K562 (cell line): Measurements from ENCODE around the gene PIGM. TPM values are rescaled to one million over a fixed set of nuclear protein-coding genes. Genes with fewer than 3 reads are reported as not detected.

Source experiments
- ELF2 ChIP-seq: fragments of 250-450 bp; sonication (Bioruptor Pico); IDR thresholded peaks from 2 replicates; pipeline ENCODE4 v1.5.0; 2021; ENCODE audit warnings: mild to moderate bottlenecking
- MED1 ChIP-seq: sonication (generic); formaldehyde crosslinking; IDR thresholded peaks from 2 replicates; pipeline ENCODE4 v1.8.1; 2023; ENCODE audit warnings: missing genetic modification reagents, borderline replicate concordance
- NBN ChIP-seq: fragments of 450-650 bp; IDR thresholded peaks from 2 replicates; pipeline ENCODE4 v1.6.1; 2016; ENCODE audit warnings: low read depth, mild to moderate bottlenecking
- NFE2 ChIP-seq: IDR thresholded peaks from 2 replicates; pipeline ENCODE4 v1.6.1; 2014; ENCODE audit warnings: antibody characterized with exemption, low read depth
- NFE2L1 ChIP-seq: fragments of 450-650 bp; IDR thresholded peaks from 2 replicates; pipeline ENCODE4 v1.6.1; 2016; ENCODE audit warnings: missing genetic modification characterization, low read depth, mild to moderate bottlenecking, missing compliant biosample characterization, moderate library complexity, borderline replicate concordance
- POLR2AphosphoS2 ChIP-seq: IDR thresholded peaks from 2 replicates; pipeline ENCODE4 v1.6.1; 2012; ENCODE audit warnings: low read length, improper control_type of control experiment
- SMC3 ChIP-seq: conservative IDR thresholded peaks from 2 replicates; pipeline ENCODE4 v1.6.1; 2011; ENCODE audit warnings: low read depth, low read length, improper control_type of control experiment; ENCODE audit not compliant: insufficient read depth
- SPI1 ChIP-seq: IDR thresholded peaks from 2 replicates; pipeline ENCODE4 v1.6.1; 2011; ENCODE audit warnings: low read depth, low read length, control low read depth, borderline replicate concordance
- ZBTB8A ChIP-seq: fragments of 450-650 bp; IDR thresholded peaks from 2 replicates; pipeline ENCODE4 v1.6.1; 2018; ENCODE audit warnings: mild to moderate bottlenecking, moderate library complexity; ENCODE audit not compliant: partially characterized antibody
- ZKSCAN3 ChIP-seq: fragments of 250-450 bp; sonication (Bioruptor Pico); IDR thresholded peaks from 2 replicates; pipeline ENCODE4 v1.4.0; 2020
- ZNF239 ChIP-seq: fragments of 250-450 bp; sonication (Bioruptor Pico); IDR thresholded peaks from 2 replicates; pipeline ENCODE4 v1.4.0; 2020; ENCODE audit warnings: mild to moderate bottlenecking
- ZNF41 ChIP-seq: fragments of 250-450 bp; sonication (Bioruptor Pico); conservative IDR thresholded peaks from 2 replicates; pipeline ENCODE4 v1.4.0; 2020; ENCODE audit warnings: mild to moderate bottlenecking
- polyA plus RNA-seq, 8 experiments: library from polyadenylated mRNA; depleted of rRNA in 4 of 8; stranded (reverse) in 5 of 8; unstranded in 3 of 8; fragments of >200 nt; fragmentation: Nextera tagmentation in 2 of 8; fragmentation: Illumina TruSeq in 1 of 8; extraction: Ambion mirVana in 2 of 8; extraction: Trizol in 1 of 8; gene quantifications; 2 replicates each; pipeline versions ENCODE4 v1.2.1 to v1.2.3, GENCODE V29; 2011 to 2014; ENCODE audit warnings: inconsistent platforms in 1 of 8, missing spikeins in 1 of 8
- total RNA-seq, 7 experiments: library from RNA; depleted of rRNA in 6 of 7; stranded (reverse); fragments of >200 nt in 6 of 7; fragmentation: Illumina TruSeq in 2 of 7; extraction: Trizol in 2 of 7; gene quantifications; 2 replicates each; pipeline versions ENCODE4 v1.2.1 to v1.2.3, GENCODE V29; 2011 to 2021; ENCODE audit warnings: low replicate concordance in 1 of 7
- TF ChIP-seq, protein P1 (sequence below): fragments of 250-450 bp; sonication (Bioruptor Pico); IDR thresholded peaks from 2 replicates; pipeline ENCODE4 v1.4.0; 2020; ENCODE audit warnings: mild to moderate bottlenecking, moderate library complexity
- TF ChIP-seq, protein P2 (sequence below): sonication (generic); formaldehyde crosslinking; IDR thresholded peaks from 2 replicates; pipeline ENCODE4 v1.8.0; 2022; ENCODE audit warnings: mild to moderate bottlenecking, missing genetic modification reagents
- TF ChIP-seq, protein P3 (sequence below): sonication (generic); formaldehyde crosslinking; IDR thresholded peaks from 2 replicates; pipeline ENCODE4 v1.8.0; 2022; ENCODE audit warnings: mild to moderate bottlenecking, missing genetic modification reagents
- TF ChIP-seq, protein P4 (sequence below): fragments of 450-650 bp; formaldehyde crosslinking; IDR thresholded peaks from 2 replicates; pipeline ENCODE4 v1.4.0; 2022; ENCODE audit warnings: mild to moderate bottlenecking, moderate library complexity
- TF ChIP-seq, protein P5 (sequence below): sonication (generic); formaldehyde crosslinking; IDR thresholded peaks from 2 replicates; pipeline ENCODE4 v1.8.0; 2022; ENCODE audit warnings: mild to moderate bottlenecking, missing genetic modification reagents

The PIGM gene
- total and polyA plus RNA-seq, 9 of the 15 experiments (the other 6 are each of a cell fraction or from before 2014, with no cell fraction given) = 2.6 to 6.7 (median 4.3) TPM

DNA sequence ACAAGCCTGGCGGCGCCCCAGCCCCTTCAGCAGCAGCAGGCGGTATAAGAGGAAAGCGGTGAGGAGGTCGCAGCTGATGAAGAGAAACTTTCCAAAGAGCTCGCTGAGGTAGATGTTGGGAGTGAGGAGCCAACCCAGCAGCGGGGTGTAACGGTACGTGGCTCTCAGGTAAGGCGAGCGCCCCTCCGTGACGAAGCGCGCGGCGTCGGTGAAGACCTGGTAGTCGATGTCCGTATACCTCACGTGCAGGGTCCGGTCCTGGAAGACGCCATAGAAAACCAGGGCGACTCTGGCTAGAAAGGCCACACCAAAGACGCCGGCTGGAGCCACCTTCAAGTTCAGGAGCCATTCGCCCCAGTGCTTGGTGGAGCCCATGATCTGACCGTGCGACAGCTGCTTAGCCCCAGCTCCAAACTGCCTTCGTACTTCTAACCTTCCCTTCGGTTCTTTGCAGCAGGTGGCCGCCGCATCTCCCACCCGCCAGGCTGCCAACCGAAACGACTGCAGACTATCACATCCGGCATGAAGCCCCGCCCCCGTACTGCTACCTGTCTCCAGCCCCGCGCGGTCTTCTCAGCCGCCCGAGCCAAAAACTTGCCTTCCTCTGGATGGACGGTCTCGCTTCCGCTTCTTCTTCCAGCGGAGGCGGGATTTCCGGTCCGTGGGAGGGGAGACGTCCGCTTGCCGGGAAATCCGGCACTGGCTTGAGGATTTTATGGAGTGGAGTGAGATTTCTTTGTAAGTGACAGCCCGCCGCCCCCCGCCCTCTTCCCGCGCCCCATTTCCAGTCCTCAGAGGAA, at the start of gene PIGM (continued):
- no peak for TF ChIP-seq ZBTB8A
- TF ChIP-seq, protein P1, sequence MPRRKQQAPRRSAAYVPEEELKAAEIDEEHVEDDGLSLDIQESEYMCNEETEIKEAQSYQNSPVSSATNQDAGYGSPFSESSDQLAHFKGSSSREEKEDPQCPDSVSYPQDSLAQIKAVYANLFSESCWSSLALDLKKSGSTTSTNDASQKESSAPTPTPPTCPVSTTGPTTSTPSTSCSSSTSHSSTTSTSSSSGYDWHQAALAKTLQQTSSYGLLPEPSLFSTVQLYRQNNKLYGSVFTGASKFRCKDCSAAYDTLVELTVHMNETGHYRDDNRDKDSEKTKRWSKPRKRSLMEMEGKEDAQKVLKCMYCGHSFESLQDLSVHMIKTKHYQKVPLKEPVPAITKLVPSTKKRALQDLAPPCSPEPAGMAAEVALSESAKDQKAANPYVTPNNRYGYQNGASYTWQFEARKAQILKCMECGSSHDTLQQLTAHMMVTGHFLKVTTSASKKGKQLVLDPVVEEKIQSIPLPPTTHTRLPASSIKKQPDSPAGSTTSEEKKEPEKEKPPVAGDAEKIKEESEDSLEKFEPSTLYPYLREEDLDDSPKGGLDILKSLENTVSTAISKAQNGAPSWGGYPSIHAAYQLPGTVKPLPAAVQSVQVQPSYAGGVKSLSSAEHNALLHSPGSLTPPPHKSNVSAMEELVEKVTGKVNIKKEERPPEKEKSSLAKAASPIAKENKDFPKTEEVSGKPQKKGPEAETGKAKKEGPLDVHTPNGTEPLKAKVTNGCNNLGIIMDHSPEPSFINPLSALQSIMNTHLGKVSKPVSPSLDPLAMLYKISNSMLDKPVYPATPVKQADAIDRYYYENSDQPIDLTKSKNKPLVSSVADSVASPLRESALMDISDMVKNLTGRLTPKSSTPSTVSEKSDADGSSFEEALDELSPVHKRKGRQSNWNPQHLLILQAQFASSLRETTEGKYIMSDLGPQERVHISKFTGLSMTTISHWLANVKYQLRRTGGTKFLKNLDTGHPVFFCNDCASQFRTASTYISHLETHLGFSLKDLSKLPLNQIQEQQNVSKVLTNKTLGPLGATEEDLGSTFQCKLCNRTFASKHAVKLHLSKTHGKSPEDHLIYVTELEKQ (CRISPR knock-in tag) = no peak
- TF ChIP-seq, protein P2, sequence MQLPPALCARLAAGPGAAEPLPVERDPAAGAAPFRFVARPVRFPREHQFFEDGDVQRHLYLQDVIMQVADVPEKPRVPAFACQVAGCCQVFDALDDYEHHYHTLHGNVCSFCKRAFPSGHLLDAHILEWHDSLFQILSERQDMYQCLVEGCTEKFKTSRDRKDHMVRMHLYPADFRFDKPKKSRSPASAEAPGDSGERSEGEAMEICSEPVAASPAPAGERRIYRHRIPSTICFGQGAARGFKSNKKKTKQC (CRISPR knock-in tag) = no peak
- TF ChIP-seq, protein P3, sequence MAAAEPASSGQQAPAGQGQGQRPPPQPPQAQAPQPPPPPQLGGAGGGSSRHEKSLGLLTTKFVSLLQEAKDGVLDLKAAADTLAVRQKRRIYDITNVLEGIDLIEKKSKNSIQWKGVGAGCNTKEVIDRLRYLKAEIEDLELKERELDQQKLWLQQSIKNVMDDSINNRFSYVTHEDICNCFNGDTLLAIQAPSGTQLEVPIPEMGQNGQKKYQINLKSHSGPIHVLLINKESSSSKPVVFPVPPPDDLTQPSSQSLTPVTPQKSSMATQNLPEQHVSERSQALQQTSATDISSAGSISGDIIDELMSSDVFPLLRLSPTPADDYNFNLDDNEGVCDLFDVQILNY (CRISPR knock-in tag) = no peak
- no peak for TF ChIP-seq NFE2L1 (tag)
- no peak for TF ChIP-seq SMC3
- no peak for TF ChIP-seq ZKSCAN3 (CRISPR knock-in tag)
- no peak for TF ChIP-seq MED1 (CRISPR knock-in tag)
- TF ChIP-seq, protein P4, sequence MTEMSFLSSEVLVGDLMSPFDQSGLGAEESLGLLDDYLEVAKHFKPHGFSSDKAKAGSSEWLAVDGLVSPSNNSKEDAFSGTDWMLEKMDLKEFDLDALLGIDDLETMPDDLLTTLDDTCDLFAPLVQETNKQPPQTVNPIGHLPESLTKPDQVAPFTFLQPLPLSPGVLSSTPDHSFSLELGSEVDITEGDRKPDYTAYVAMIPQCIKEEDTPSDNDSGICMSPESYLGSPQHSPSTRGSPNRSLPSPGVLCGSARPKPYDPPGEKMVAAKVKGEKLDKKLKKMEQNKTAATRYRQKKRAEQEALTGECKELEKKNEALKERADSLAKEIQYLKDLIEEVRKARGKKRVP (CRISPR knock-in tag) = no peak
- TF ChIP-seq ZNF239 (CRISPR knock-in tag) = no peak
- no peak; the same call in 1 of the 2 replicates for TF ChIP-seq NFE2
- no peak for TF ChIP-seq POLR2AphosphoS2
- peak; percentile 71 for TF ChIP-seq SPI1
- TF ChIP-seq NBN = no peak
- TF ChIP-seq ZNF41 (CRISPR knock-in tag) = no peak
- TF ChIP-seq, protein P5, sequence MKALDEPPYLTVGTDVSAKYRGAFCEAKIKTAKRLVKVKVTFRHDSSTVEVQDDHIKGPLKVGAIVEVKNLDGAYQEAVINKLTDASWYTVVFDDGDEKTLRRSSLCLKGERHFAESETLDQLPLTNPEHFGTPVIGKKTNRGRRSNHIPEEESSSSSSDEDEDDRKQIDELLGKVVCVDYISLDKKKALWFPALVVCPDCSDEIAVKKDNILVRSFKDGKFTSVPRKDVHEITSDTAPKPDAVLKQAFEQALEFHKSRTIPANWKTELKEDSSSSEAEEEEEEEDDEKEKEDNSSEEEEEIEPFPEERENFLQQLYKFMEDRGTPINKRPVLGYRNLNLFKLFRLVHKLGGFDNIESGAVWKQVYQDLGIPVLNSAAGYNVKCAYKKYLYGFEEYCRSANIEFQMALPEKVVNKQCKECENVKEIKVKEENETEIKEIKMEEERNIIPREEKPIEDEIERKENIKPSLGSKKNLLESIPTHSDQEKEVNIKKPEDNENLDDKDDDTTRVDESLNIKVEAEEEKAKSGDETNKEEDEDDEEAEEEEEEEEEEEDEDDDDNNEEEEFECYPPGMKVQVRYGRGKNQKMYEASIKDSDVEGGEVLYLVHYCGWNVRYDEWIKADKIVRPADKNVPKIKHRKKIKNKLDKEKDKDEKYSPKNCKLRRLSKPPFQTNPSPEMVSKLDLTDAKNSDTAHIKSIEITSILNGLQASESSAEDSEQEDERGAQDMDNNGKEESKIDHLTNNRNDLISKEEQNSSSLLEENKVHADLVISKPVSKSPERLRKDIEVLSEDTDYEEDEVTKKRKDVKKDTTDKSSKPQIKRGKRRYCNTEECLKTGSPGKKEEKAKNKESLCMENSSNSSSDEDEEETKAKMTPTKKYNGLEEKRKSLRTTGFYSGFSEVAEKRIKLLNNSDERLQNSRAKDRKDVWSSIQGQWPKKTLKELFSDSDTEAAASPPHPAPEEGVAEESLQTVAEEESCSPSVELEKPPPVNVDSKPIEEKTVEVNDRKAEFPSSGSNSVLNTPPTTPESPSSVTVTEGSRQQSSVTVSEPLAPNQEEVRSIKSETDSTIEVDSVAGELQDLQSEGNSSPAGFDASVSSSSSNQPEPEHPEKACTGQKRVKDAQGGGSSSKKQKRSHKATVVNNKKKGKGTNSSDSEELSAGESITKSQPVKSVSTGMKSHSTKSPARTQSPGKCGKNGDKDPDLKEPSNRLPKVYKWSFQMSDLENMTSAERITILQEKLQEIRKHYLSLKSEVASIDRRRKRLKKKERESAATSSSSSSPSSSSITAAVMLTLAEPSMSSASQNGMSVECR (CRISPR knock-in tag) = peak; percentile 76
- 0 out of 2 replicates have a peak, but pooled peaks have one; percentile 65 for TF ChIP-seq ELF2 (CRISPR knock-in tag)
